IMR-90 (cell line): ENCODE data around the gene MTX3. TPM values are rescaled to one million over a fixed set of nuclear protein-coding genes. Genes with fewer than 3 reads are reported as not detected.

ENCODE experiments used
- ATAC-seq: fragments of 200-7000 bp; cut with Tn5 transposase; 2 replicates; pipeline ENCODE4 v1.9.1; 2020; ENCODE audit warnings: low read depth, mild to moderate bottlenecking, moderate library complexity
- BruUV-seq: library from RNA; stranded (reverse); fragments of 400-500 nt; replicated peaks from 2 replicates; lab custom pipeline; 2021; lab: Mats Ljungman, UMichigan
- CTCF ChIA-PET: fragments of 300-600 bp; formaldehyde crosslinking; extraction: SDS; loops from one replicate; lab custom pipeline; 2021; ENCODE audit warnings: antibody characterized with exemption; lab: Yijun Ruan, JAX
- POLR2A ChIA-PET: fragments of 300-600 bp; sonication (Branson Sonifier 250); formaldehyde crosslinking; loops from one replicate; lab custom pipeline; 2022; ENCODE audit warnings: antibody characterized with exemption; ENCODE audit not compliant: unreplicated experiment; lab: Charles Lee
- DNase-seq: peaks from one replicate; pipeline ENCODE4 v3.0.0; 2013
- H2AFZ ChIP-seq: replicated peaks from 2 replicates; pipeline ENCODE3; 2013; ENCODE audit warnings: low read length, mild to moderate bottlenecking; ENCODE audit not compliant: poor library complexity
- H2AK5ac ChIP-seq: 2 replicates; pipeline ENCODE4 v1.6.1; 2013; ENCODE audit warnings: low read depth, low read length, inconsistent platforms
- H2AK9ac ChIP-seq: replicated peaks from 2 replicates; pipeline ENCODE3; 2013; ENCODE audit warnings: mild to moderate bottlenecking, low read depth, low read length, moderate library complexity; ENCODE audit not compliant: poor library complexity
- H2BK120ac ChIP-seq: 2 replicates; pipeline ENCODE4 v1.6.1; 2013; ENCODE audit warnings: low read depth, low read length, inconsistent platforms
- H2BK15ac ChIP-seq: 3 replicates; pipeline ENCODE4 v1.6.1; 2013; ENCODE audit warnings: low read depth, low read length, inconsistent platforms
- H2BK20ac ChIP-seq: 2 replicates; pipeline ENCODE4 v1.6.1; 2013; ENCODE audit warnings: low read depth, mild to moderate bottlenecking, inconsistent platforms, low read length, moderate library complexity
- H2BK5ac ChIP-seq: 2 replicates; pipeline ENCODE4 v1.6.1; 2013; ENCODE audit warnings: mild to moderate bottlenecking, low read depth, low read length, inconsistent platforms; ENCODE audit not compliant: poor library complexity, severe bottlenecking
- H3K14ac ChIP-seq: replicated peaks from 2 replicates; pipeline ENCODE4 v1.6.1; 2013; ENCODE audit warnings: low read depth, low read length, inconsistent platforms
- H3K18ac ChIP-seq: 2 replicates; pipeline ENCODE4 v1.6.1; 2013; ENCODE audit warnings: low read depth, low read length, control low read depth
- H3K23ac ChIP-seq: 2 replicates; pipeline ENCODE4 v1.6.1; 2013; ENCODE audit warnings: low read depth, low read length, inconsistent platforms
- H3K27ac ChIP-seq: 2 replicates; pipeline ENCODE4 v1.5.1; 2013; ENCODE audit warnings: mild to moderate bottlenecking, control low read depth, low read length; ENCODE audit not compliant: insufficient read depth
- H3K27me3 ChIP-seq: 2 replicates; pipeline ENCODE4 v1.6.1; 2013; ENCODE audit warnings: low read length; ENCODE audit not compliant: control insufficient read depth, insufficient read depth
- H3K36me3 ChIP-seq: 2 replicates; pipeline ENCODE4 v1.6.1; 2013; ENCODE audit warnings: low read length, mixed read lengths; ENCODE audit not compliant: control insufficient read depth, insufficient read depth
- H3K4ac ChIP-seq: 2 replicates; pipeline ENCODE4 v1.6.1; 2013; ENCODE audit warnings: low read depth, low read length, inconsistent platforms
- H3K4me1 ChIP-seq: 2 replicates; pipeline ENCODE4 v1.6.1; 2013; ENCODE audit warnings: low read length, mixed read lengths; ENCODE audit not compliant: control insufficient read depth, insufficient read depth
- H3K4me2 ChIP-seq: 2 replicates; pipeline ENCODE4 v1.6.1; 2013; ENCODE audit warnings: low read depth, mild to moderate bottlenecking, control low read depth, low read length, moderate library complexity
- H3K4me3 ChIP-seq: 2 replicates; pipeline ENCODE4 v1.5.1; 2013; ENCODE audit warnings: low read depth, mild to moderate bottlenecking, control low read depth, low read length, moderate library complexity; ENCODE audit not compliant: insufficient read depth
- H3K56ac ChIP-seq: 2 replicates; pipeline ENCODE4 v1.6.1; 2013; ENCODE audit warnings: low read length, inconsistent platforms; ENCODE audit not compliant: insufficient read depth; ENCODE audit errors: extremely low read depth
- H3K79me1 ChIP-seq, 2 experiments: 2 replicates each; pipeline ENCODE4 v1.6.1; 2013; ENCODE audit warnings: low read length in 2 of 2, inconsistent platforms in 1 of 2, low read depth in 1 of 2
- H3K9ac ChIP-seq: 2 replicates; pipeline ENCODE4 v1.6.1; 2013; ENCODE audit warnings: low read depth, low read length, control low read depth
- H3K9me1 ChIP-seq: 2 replicates; pipeline ENCODE4 v1.6.1; 2013; ENCODE audit warnings: low read length, inconsistent platforms; ENCODE audit not compliant: insufficient read depth
- H3K9me3 ChIP-seq: 2 replicates; pipeline ENCODE4 v1.6.1; 2013; ENCODE audit warnings: low read length; ENCODE audit not compliant: control insufficient read depth, insufficient read depth
- H4K20me1 ChIP-seq: 2 replicates; pipeline ENCODE4 v1.6.1; 2013; ENCODE audit warnings: low read length, inconsistent platforms; ENCODE audit not compliant: insufficient read depth
- H4K5ac ChIP-seq: 2 replicates; pipeline ENCODE4 v1.6.1; 2013; ENCODE audit warnings: mild to moderate bottlenecking, low read depth, low read length, control low read depth
- H4K8ac ChIP-seq, 2 experiments: 2 replicates each; pipeline ENCODE4 v1.6.1; 2013; ENCODE audit warnings: low read depth in 2 of 2, low read length in 2 of 2, control low read depth in 1 of 2, inconsistent platforms in 1 of 2
- H4K91ac ChIP-seq: 2 replicates; pipeline ENCODE4 v1.6.1; 2013; ENCODE audit warnings: low read depth, low read length, inconsistent platforms; ENCODE audit not compliant: insufficient read depth
- BHLHE40 ChIP-seq: fragments of 150-350 bp; IDR thresholded peaks from 2 replicates; pipeline ENCODE4 v1.6.1; 2016; ENCODE audit warnings: mild to moderate bottlenecking, low read depth, low read length
- CEBPB ChIP-seq: IDR thresholded peaks from 2 replicates; pipeline ENCODE4 v1.6.1; 2012; ENCODE audit warnings: low read depth, low read length, improper control_type of control experiment
- CHD1 ChIP-seq: IDR thresholded peaks from 2 replicates; pipeline ENCODE4 v1.6.1; 2012; ENCODE audit warnings: low read depth, low read length, improper control_type of control experiment
- FOS ChIP-seq: fragments of 150-350 bp; IDR thresholded peaks from 2 replicates; pipeline ENCODE4 v1.6.1; 2016; ENCODE audit warnings: low read depth, low read length
- MAFK ChIP-seq: IDR thresholded peaks from 2 replicates; pipeline ENCODE4 v1.6.1; 2012; ENCODE audit warnings: low read depth, low read length, improper control_type of control experiment
- MAZ ChIP-seq: IDR thresholded peaks from 2 replicates; pipeline ENCODE4 v1.6.1; 2012; ENCODE audit warnings: low read depth, mild to moderate bottlenecking, low read length, improper control_type of control experiment, moderate library complexity, borderline replicate concordance
- MXI1 ChIP-seq: IDR thresholded peaks from 2 replicates; pipeline ENCODE4 v1.6.1; 2012; ENCODE audit warnings: low read depth, mild to moderate bottlenecking, low read length, moderate library complexity, borderline replicate concordance
- NFE2L2 ChIP-seq: fragments of 150-350 bp; IDR thresholded peaks from 2 replicates; pipeline ENCODE4 v1.6.1; 2016; ENCODE audit warnings: low read depth, mild to moderate bottlenecking, low read length
- POLR2A ChIP-seq: IDR thresholded peaks from 2 replicates; pipeline ENCODE4 v1.6.1; 2012; ENCODE audit warnings: mild to moderate bottlenecking, low read depth, low read length
- RAD21 ChIP-seq: IDR thresholded peaks from 2 replicates; pipeline ENCODE4 v1.6.1; 2012; ENCODE audit warnings: low read length, improper control_type of control experiment
- RCOR1 ChIP-seq: IDR thresholded peaks from 2 replicates; pipeline ENCODE4 v1.6.1; 2012; ENCODE audit warnings: mild to moderate bottlenecking, low read length, improper control_type of control experiment; ENCODE audit not compliant: insufficient replicate concordance
- RFX5 ChIP-seq: IDR thresholded peaks from 2 replicates; pipeline ENCODE4 v1.8.0; 2012; ENCODE audit warnings: low read depth, mild to moderate bottlenecking, low read length, moderate library complexity
- SMC3 ChIP-seq: fragments of 150-350 bp; IDR thresholded peaks from 2 replicates; pipeline ENCODE4 v1.6.1; 2016; ENCODE audit warnings: low read depth, mild to moderate bottlenecking, antibody characterized with exemption, low read length, moderate library complexity
- dilution Hi-C: fragments of 300-500 bp; cut with HindIII; formaldehyde crosslinking; loops from one replicate; pipeline ENCODE4 v1.14.3; 2018; ENCODE audit warnings: low sequenced_read_pairs; ENCODE audit not compliant: unreplicated experiment
- in situ Hi-C: fragments of 300-500 bp; cut with MboI; formaldehyde crosslinking; loops from 3 replicates; pipeline ENCODE4 v1.14.3; 2019; ENCODE audit warnings: low sequenced_read_pairs, inconsistent platforms, mixed read lengths
- intact Hi-C: fragments of 100-400 bp; cut with micrococcal nuclease; formaldehyde crosslinking; loops from 2 replicates; pipeline ENCODE4 v1.10.0; 2022
- polyA plus RNA-seq, 3 experiments: library from polyadenylated mRNA; depleted of rRNA; stranded (reverse); fragments of >200 nt; gene quantifications; 2 replicates each; pipeline ENCODE4 v1.2.3, GENCODE V29; 2012; ENCODE audit warnings: low replicate concordance in 1 of 3
- total RNA-seq: library from RNA; depleted of rRNA; stranded (reverse); fragments of >200 nt; gene quantifications from 2 replicates; pipeline ENCODE4 v1.2.3, GENCODE V29; 2012
- TF ChIP-seq, protein P1 (sequence below): conservative IDR thresholded peaks from 2 replicates; pipeline ENCODE4 v1.5.1; 2012; ENCODE audit warnings: mild to moderate bottlenecking, low read depth, low read length, improper control_type of control experiment
- TF ChIP-seq, protein P2 (sequence below): fragments of 150-350 bp; IDR thresholded peaks from 2 replicates; pipeline ENCODE4 v1.6.1; 2016; ENCODE audit warnings: low read depth, mild to moderate bottlenecking, low read length, moderate library complexity, borderline replicate concordance
- TF ChIP-seq, protein P3 (sequence below): fragments of 150-350 bp; IDR thresholded peaks from 2 replicates; pipeline ENCODE4 v1.6.1; 2017; ENCODE audit warnings: mild to moderate bottlenecking, antibody characterized with exemption, low read length, low read depth

The MTX3 gene
- total and polyA plus RNA-seq, 2 of the 4 experiments (the other 2 are of a cell fraction) = 6.6 to 12.7 TPM

DNA sequence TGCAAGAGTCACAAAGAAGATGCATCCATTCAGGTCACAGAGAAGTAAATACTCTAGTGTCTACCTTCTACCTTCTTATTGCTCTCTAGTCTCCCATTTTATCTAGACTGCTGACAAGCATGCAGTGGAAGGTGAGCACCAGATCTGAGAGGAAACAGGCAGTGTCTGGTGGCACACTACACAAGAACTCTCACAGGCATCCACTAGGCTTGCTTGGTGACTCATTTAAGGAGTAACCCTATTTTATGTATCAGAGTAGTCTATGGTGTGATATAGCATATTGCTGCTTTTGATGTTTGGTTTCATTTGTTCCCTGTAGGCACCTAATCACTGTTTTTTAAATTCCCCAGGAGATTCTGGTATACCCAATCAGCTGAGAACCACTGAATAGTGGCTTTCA lies 42.5 kb upstream of the MTX3 start:
- Histone ChIP-seq H3K4me1 (no peaks in the 10 kb centered on the region), H2BK120ac (no peak overlapping the region), H2BK5ac (no peak overlapping the region), H3K27me3 (peaks cover 51% of the 10 kb centered on the region), H3K23ac (no peak overlapping the region), H4K20me1 (no peaks in the 10 kb centered on the region), H3K14ac (no peak overlapping the region), H3K36me3 (no peaks in the 10 kb centered on the region), H4K91ac (no peak overlapping the region), H3K9ac (no peak overlapping the region), H3K79me1 (no peaks in the 10 kb centered on the region), H2AFZ (no peak overlapping the region), H3K9me3 (no peaks in the 10 kb centered on the region; the same call in 1 of the 2 replicates), H3K4me2 (no peak overlapping the region), H2BK15ac (no peak overlapping the region), H3K56ac (no peak overlapping the region), H3K18ac (no peak overlapping the region), H2AK9ac (no peak overlapping the region), H4K5ac (no peak overlapping the region), H3K9me1 (no peaks in the 10 kb centered on the region), H4K8ac (no peak overlapping the region), H2BK20ac (no peak overlapping the region), H3K27ac (no peak overlapping the region), H2AK5ac (no peak overlapping the region), H3K4me3 (no peak overlapping the region), H3K4ac (no peak overlapping the region)
- in situ Hi-C loops (no loop called here), dilution Hi-C loops (no loop called here), intact Hi-C loops (no loop called here)
- no TSS peak for BruUV-seq
- no peak for DNase-seq
- TF ChIP-seq, protein P1, sequence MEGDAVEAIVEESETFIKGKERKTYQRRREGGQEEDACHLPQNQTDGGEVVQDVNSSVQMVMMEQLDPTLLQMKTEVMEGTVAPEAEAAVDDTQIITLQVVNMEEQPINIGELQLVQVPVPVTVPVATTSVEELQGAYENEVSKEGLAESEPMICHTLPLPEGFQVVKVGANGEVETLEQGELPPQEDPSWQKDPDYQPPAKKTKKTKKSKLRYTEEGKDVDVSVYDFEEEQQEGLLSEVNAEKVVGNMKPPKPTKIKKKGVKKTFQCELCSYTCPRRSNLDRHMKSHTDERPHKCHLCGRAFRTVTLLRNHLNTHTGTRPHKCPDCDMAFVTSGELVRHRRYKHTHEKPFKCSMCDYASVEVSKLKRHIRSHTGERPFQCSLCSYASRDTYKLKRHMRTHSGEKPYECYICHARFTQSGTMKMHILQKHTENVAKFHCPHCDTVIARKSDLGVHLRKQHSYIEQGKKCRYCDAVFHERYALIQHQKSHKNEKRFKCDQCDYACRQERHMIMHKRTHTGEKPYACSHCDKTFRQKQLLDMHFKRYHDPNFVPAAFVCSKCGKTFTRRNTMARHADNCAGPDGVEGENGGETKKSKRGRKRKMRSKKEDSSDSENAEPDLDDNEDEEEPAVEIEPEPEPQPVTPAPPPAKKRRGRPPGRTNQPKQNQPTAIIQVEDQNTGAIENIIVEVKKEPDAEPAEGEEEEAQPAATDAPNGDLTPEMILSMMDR = no peak
- TF ChIP-seq SMC3 = no peak
- no peak for TF ChIP-seq NFE2L2
- TF ChIP-seq, protein P2, sequence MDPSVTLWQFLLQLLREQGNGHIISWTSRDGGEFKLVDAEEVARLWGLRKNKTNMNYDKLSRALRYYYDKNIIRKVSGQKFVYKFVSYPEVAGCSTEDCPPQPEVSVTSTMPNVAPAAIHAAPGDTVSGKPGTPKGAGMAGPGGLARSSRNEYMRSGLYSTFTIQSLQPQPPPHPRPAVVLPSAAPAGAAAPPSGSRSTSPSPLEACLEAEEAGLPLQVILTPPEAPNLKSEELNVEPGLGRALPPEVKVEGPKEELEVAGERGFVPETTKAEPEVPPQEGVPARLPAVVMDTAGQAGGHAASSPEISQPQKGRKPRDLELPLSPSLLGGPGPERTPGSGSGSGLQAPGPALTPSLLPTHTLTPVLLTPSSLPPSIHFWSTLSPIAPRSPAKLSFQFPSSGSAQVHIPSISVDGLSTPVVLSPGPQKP = no peak
- TF ChIP-seq MXI1 = no peak
- no peak for TF ChIP-seq RCOR1
- TF ChIP-seq CEBPB = no peak
- TF ChIP-seq, protein P3, sequence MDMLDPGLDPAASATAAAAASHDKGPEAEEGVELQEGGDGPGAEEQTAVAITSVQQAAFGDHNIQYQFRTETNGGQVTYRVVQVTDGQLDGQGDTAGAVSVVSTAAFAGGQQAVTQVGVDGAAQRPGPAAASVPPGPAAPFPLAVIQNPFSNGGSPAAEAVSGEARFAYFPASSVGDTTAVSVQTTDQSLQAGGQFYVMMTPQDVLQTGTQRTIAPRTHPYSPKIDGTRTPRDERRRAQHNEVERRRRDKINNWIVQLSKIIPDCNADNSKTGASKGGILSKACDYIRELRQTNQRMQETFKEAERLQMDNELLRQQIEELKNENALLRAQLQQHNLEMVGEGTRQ = no peak
- no peak for TF ChIP-seq POLR2A
- no peak for TF ChIP-seq RAD21
- no peak for TF ChIP-seq CHD1
- TF ChIP-seq RFX5 = no peak
- TF ChIP-seq MAFK = no peak
- no peak for TF ChIP-seq BHLHE40
- TF ChIP-seq MAZ = no peak
- no peak for TF ChIP-seq FOS
- ATAC-seq = no peak
- CTCF ChIA-PET = no interaction called here
- POLR2A ChIA-PET = no interaction called here
